Smooth muscle cell (in vitro differentiated cells): ENCODE measurements around the gene CASP10. TPM values are rescaled to one million over a fixed set of nuclear protein-coding genes. Genes with fewer than 3 reads are reported as not detected.

Experiments
- DNase-seq: peaks from one replicate; lab custom pipeline; 2025; ENCODE audit not compliant: unreplicated experiment; lab: John Stamatoyannopoulos, UW
- H2AFZ ChIP-seq: fragments of 200-600 bp; sonication (generic); 2 replicates; pipeline ENCODE4 v1.6.0; 2016; ENCODE audit warnings: antibody characterized with exemption, low read depth, mild to moderate bottlenecking
- H3F3A ChIP-seq: fragments of 200-600 bp; sonication (generic); 2 replicates; pipeline ENCODE4 v1.6.0; 2017; ENCODE audit warnings: antibody characterized with exemption, low read depth
- H3K27ac ChIP-seq: fragments of 200-600 bp; sonication (generic); 2 replicates; pipeline ENCODE4 v1.5.1; 2016; ENCODE audit warnings: low read depth, mild to moderate bottlenecking
- H3K27me3 ChIP-seq: fragments of 200-600 bp; sonication (generic); 2 replicates; pipeline ENCODE4 v1.6.1; 2016; ENCODE audit warnings: low read depth, mild to moderate bottlenecking
- H3K36me3 ChIP-seq: fragments of 200-600 bp; sonication (generic); 2 replicates; pipeline ENCODE4 v1.5.1; 2016; ENCODE audit warnings: low read depth
- H3K4me1 ChIP-seq: fragments of 200-600 bp; sonication (generic); 2 replicates; pipeline ENCODE4 v1.5.1; 2016; ENCODE audit warnings: low read depth
- H3K4me2 ChIP-seq: fragments of 200-600 bp; sonication (generic); 2 replicates; pipeline ENCODE4 v1.6.0; 2016; ENCODE audit warnings: mild to moderate bottlenecking
- H3K4me3 ChIP-seq: fragments of 200-600 bp; sonication (generic); 2 replicates; pipeline ENCODE4 v1.5.1; 2016; ENCODE audit warnings: mild to moderate bottlenecking
- H3K79me2 ChIP-seq: fragments of 200-600 bp; sonication (generic); 2 replicates; pipeline ENCODE4 v1.6.0; 2016; ENCODE audit warnings: low read depth, mild to moderate bottlenecking
- H3K9ac ChIP-seq: fragments of 200-600 bp; sonication (generic); 2 replicates; pipeline ENCODE4 v1.6.0; 2016; ENCODE audit warnings: low read depth
- H3K9me3 ChIP-seq: fragments of 200-600 bp; sonication (generic); replicated peaks from 2 replicates; pipeline ENCODE4 v1.5.1; 2016; ENCODE audit warnings: low read depth
- H4K20me1 ChIP-seq: fragments of 200-600 bp; sonication (generic); 2 replicates; pipeline ENCODE4 v1.6.0; 2016; ENCODE audit warnings: low read depth
- WGBS: methylation state at CpG from one replicate; pipeline ENCODE4 v1.1.7; 2016; ENCODE audit warnings: low lambda C conversion rate; 5-methylcytosine and 5-hydroxymethylcytosine counted together
- polyA plus RNA-seq: library from polyadenylated mRNA; unstranded; fragments of >200 nt; fragmentation: Nextera tagmentation; extraction: Ambion mirVana; gene quantifications from 2 replicates; pipeline ENCODE4 v1.2.1, GENCODE V29; 2016
- total RNA-seq: library from RNA; depleted of rRNA; stranded (reverse); fragments of >200 nt; gene quantifications from 2 replicates; pipeline ENCODE4 v1.2.3, GENCODE V29; 2014
- TF ChIP-seq, protein P1 (sequence below): fragments of 200-600 bp; sonication (generic); IDR thresholded peaks from 2 replicates; pipeline ENCODE4 v1.5.1; 2017; ENCODE audit warnings: borderline replicate concordance, mild to moderate bottlenecking, antibody characterized with exemption; ENCODE audit not compliant: insufficient read depth, poor library complexity, severe bottlenecking

The CASP10 gene
- total and polyA plus RNA-seq, 2 experiments from 2014 or later: 0.36 to 1.1 TPM

DNA sequence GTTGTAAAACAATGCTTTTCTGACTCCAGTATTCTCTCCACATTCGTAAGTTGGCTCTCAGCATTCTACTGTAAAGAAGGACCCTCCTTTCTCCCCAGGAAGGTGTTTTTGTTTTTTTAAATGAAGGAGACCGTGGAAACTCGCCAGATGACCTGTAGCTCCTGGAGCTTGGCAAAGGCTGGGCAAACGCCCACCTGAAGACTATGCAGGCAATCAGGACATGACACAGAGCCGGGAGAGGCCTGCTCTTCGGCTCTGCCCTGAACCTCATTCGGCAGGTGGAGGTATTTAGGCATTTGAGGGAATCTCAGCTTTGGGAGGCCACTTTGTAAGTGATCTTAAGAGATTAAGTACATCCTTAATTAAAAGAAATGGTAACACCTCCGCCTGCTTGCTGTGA lies 17.4 kb downstream of the CASP10 start:
- no peaks in the 10 kb centered on the region for H3K9me3 ChIP-seq
- no peaks in the 10 kb centered on the region for H4K20me1 ChIP-seq
- H3K27ac ChIP-seq: no peak overlapping the region
- no peak overlapping the region for H2AFZ ChIP-seq
- TF ChIP-seq, protein P1, sequence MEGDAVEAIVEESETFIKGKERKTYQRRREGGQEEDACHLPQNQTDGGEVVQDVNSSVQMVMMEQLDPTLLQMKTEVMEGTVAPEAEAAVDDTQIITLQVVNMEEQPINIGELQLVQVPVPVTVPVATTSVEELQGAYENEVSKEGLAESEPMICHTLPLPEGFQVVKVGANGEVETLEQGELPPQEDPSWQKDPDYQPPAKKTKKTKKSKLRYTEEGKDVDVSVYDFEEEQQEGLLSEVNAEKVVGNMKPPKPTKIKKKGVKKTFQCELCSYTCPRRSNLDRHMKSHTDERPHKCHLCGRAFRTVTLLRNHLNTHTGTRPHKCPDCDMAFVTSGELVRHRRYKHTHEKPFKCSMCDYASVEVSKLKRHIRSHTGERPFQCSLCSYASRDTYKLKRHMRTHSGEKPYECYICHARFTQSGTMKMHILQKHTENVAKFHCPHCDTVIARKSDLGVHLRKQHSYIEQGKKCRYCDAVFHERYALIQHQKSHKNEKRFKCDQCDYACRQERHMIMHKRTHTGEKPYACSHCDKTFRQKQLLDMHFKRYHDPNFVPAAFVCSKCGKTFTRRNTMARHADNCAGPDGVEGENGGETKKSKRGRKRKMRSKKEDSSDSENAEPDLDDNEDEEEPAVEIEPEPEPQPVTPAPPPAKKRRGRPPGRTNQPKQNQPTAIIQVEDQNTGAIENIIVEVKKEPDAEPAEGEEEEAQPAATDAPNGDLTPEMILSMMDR: no peak
- H3K4me3 ChIP-seq: no peak overlapping the region
- H3K4me1 ChIP-seq: peaks cover 2% of the 10 kb centered on the region
- H3K4me2 ChIP-seq: no peak overlapping the region
- WGBS: 82% methylated on average over 8 of the region's 8 CpGs
- H3F3A ChIP-seq: no peaks in the 10 kb centered on the region
- DNase-seq: no peak
- no peaks in the 10 kb centered on the region for H3K36me3 ChIP-seq
- H3K9ac ChIP-seq: no peak overlapping the region
- H3K27me3 ChIP-seq: no peaks in the 10 kb centered on the region
- no peaks in the 10 kb centered on the region for H3K79me2 ChIP-seq

DNA sequence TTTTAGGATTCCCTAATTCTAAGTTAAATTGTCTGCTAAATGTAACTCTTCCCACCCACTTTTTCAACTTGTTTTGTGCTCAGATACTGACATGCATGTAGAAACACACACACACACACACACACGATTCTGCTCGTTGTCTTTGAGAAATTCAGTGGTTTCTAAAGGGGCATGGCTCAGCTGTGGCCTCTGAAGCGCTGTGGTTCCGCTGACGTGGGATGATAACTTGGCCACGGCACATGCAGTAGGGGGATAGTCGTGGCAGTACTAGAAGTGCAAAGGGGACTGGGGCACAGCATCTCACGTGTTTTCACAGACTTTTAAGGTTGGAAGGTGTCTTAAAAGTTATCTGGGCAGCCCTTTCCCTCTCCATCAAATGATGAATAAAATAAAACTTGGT lies 18.4 kb downstream of the CASP10 start:
- no peaks in the 10 kb centered on the region for H4K20me1 ChIP-seq
- H3K27ac ChIP-seq: no peak overlapping the region
- H3K9ac ChIP-seq: no peak overlapping the region
- H3K4me3 ChIP-seq: no peak overlapping the region
- peaks cover 2% of the 10 kb centered on the region for H3K4me1 ChIP-seq
- H3K9me3 ChIP-seq: no peaks in the 10 kb centered on the region
- H3F3A ChIP-seq: no peaks in the 10 kb centered on the region
- H3K4me2 ChIP-seq: no peak overlapping the region
- no peaks in the 10 kb centered on the region for H3K27me3 ChIP-seq
- TF ChIP-seq, protein P1: no peak
- H3K36me3 ChIP-seq: no peaks in the 10 kb centered on the region
- 92% methylated on average over 8 of the region's 8 CpGs for WGBS
- no peak for DNase-seq
- no peaks in the 10 kb centered on the region for H3K79me2 ChIP-seq
- no peak overlapping the region for H2AFZ ChIP-seq

DNA sequence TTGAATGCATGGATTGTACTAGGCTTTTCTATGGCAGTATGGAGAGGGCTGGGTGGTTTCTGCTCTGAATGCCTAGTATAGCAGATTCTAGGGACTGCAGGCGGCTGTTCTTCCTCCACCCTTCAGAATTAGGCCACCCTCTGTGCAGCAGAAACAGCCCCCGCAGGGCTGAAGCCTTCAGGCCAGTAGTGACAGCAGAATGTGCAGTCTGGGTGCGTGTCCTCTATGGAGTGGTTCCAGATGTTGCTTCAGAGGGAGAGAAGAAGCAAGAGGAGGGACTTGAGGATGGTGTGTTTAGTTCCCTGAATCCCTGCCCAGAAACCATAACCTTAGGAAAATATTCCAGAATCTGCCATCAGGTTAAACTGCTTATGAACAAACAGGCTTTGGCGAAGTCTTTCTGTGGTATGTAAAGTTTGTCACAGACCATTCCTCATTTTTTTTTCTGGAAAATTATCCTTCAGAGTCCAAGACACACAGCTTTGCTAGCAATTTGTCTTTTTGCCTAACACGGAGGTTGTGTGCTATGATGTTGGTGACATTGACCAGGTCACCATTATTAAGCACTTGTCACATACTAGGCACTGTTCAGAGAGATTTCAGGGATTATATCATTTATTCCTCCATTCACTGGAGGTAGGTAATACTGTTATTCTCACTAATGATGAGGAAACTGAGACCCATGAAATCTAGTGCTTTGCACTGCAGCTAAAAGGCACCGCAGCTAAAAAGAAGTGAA lies 21.1 kb downstream of the CASP10 start:
- Histone ChIP-seq H3F3A (no peaks in the 10 kb centered on the region), H3K9ac (no peak overlapping the region), H3K79me2 (no peaks in the 10 kb centered on the region), H3K27me3 (no peaks in the 10 kb centered on the region), H3K36me3 (no peaks in the 10 kb centered on the region), H3K9me3 (no peaks in the 10 kb centered on the region), H3K4me2 (no peak overlapping the region), H2AFZ (no peak overlapping the region), H4K20me1 (no peaks in the 10 kb centered on the region), H3K4me3 (no peak overlapping the region), H3K4me1 (peaks cover 2% of the 10 kb centered on the region), H3K27ac (no peak overlapping the region)
- DNase-seq: no peak
- TF ChIP-seq, protein P1: no peak
- WGBS: 74% methylated on average over 6 of the region's 6 CpGs
